ENCODE results near the gene CRIM1. TPM values are rescaled to one million over a fixed set of nuclear protein-coding genes. Genes with fewer than 3 reads are reported as not detected.

The CRIM1 gene
- total RNA-seq, 4 donors from 2014 or later = 71.7 to 132 (median 118) TPM

DNA sequence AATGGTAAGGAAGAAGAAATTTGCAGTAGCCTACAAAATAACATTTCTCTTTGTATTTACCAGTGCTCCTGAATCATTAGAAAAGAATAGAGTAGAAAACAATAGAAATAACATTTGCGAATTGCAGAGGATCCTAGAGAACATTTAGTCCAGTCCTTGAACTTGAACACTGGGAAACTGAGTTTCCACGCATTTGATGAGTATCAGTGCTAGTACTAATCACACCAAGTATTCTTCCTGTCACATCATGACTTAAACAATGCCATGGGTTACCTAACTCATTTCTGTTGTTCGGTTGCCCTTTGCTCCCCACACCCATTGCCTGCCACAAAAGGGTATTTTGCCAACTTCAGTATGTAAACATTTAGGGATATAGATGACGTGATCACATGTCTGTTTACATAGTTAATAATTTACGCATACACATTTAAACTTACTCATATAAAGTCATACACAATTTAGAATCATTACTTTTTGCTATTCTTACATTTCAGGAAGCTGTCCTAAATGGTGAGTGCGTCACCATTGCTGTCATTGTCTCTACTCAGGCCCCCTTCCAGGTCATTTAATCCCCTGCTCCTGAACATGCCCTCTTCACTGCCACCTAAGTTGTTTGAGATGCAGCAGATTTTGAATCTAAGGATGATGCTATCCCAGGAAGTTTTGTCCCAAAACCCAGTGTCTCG, 42.3 kb downstream of the CRIM1 start:
- TF ChIP-seq, protein P1, sequence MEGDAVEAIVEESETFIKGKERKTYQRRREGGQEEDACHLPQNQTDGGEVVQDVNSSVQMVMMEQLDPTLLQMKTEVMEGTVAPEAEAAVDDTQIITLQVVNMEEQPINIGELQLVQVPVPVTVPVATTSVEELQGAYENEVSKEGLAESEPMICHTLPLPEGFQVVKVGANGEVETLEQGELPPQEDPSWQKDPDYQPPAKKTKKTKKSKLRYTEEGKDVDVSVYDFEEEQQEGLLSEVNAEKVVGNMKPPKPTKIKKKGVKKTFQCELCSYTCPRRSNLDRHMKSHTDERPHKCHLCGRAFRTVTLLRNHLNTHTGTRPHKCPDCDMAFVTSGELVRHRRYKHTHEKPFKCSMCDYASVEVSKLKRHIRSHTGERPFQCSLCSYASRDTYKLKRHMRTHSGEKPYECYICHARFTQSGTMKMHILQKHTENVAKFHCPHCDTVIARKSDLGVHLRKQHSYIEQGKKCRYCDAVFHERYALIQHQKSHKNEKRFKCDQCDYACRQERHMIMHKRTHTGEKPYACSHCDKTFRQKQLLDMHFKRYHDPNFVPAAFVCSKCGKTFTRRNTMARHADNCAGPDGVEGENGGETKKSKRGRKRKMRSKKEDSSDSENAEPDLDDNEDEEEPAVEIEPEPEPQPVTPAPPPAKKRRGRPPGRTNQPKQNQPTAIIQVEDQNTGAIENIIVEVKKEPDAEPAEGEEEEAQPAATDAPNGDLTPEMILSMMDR (IDR thresholded peaks at IDR 0.05) = no peak
- no peak for TF ChIP-seq POLR2A (IDR thresholded peaks at IDR 0.05)
- DNase-seq (ENCODE audit: low spot score in 2 of 2) = no peak
- WGBS, 2 donors = 78 to 89% methylated on average over 7 of the region's 7 CpGs
- H3K4me3 ChIP-seq (ENCODE audit: low read depth, poor library complexity, severe bottlenecking) = no peak overlapping the region
- intact Hi-C loops (cut with DNase I; ENCODE audit: low total_unique reads) = no loop called here

DNA sequence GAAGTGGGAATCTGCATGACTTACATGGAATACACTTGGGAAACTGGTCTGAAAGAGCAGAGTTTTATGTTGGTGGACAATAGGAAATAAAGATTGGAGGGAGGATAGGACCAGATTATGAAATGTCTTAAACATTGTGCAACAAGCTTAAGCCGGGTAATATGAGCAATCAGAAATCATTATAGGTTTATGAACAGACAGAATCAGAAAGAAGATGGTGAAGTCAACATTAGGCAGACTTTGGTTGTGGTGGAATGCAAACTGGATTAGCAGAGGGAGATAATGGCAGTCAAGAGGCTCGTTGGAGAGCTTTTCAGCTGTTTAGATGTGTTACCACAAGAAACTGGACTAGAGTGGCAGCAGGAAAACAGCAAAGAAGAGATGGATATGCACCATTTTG, 43.5 kb downstream of the CRIM1 start:
- no peak for DNase-seq (ENCODE audit: low spot score in 2 of 2)
- TF ChIP-seq, protein P1 (IDR thresholded peaks at IDR 0.05) = no peak
- TF ChIP-seq POLR2A (IDR thresholded peaks at IDR 0.05) = no peak
- no peak overlapping the region for H3K4me3 ChIP-seq (ENCODE audit: low read depth, poor library complexity, severe bottlenecking)
- 89 to 93% methylated on average over 2 of the region's 2 CpGs for WGBS, 2 donors
- intact Hi-C loops (cut with DNase I; ENCODE audit: low total_unique reads) = no loop called here

DNA sequence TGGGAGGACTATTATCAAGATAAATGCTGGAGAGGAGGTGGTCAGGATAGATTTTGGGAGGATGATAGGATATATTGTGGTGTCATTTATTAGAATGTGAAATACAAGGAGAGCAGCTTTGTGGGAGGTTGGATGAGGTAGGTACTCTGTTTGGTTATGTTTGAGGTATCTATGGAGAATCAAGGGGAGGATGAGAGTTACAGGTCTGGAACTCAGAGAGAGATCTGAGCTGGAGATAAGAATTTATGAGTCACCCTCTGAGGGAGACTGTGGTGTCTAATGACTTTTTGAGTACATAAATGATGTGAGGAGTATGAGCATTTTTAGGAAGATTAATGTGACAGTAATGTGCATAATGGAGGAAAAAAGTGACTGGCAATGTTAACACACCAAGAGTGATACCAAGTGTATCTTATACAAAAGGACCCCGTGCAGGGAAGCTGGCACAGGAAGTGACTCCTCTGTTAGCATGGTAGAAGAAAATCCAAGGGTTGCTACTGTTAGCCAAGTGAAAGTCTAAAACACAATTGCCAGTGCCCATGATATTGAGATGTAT, 48.2 kb downstream of the CRIM1 start:
- DNase-seq (ENCODE audit: low spot score in 2 of 2) = no peak
- intact Hi-C loops (cut with DNase I; ENCODE audit: low total_unique reads) = no loop called here
- H3K4me3 ChIP-seq (ENCODE audit: low read depth, poor library complexity, severe bottlenecking) = no peak overlapping the region
- TF ChIP-seq, protein P1 (IDR thresholded peaks at IDR 0.05) = no peak
- TF ChIP-seq POLR2A (IDR thresholded peaks at IDR 0.05) = no peak
- WGBS, 2 donors = 27 to 37% methylated on average over 1 of the region's 1 CpG

DNA sequence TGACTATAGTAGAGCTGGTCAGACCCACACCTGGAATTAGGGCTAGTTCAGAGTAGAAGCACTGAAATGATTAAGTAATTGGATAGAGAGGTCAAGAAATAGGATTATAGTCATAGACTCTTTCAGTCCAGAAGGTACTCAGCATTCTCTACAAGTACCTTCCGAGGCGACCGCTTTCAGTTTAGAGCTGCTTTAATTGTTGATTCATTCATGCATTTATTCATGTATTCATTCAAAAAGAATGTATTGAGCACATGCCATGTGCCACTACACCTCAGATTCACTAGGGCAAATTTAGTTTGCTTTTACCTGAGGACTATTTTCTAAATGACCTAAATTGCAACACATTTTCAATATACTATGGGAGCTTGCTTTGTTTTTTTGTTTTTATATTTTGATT, 48.7 kb downstream of the CRIM1 start:
- WGBS, 2 donors = 67 to 71% methylated on average over 3 of the region's 3 CpGs
- DNase-seq (ENCODE audit: low spot score in 2 of 2) = no peak
- TF ChIP-seq POLR2A (IDR thresholded peaks at IDR 0.05) = no peak
- TF ChIP-seq, protein P1 (IDR thresholded peaks at IDR 0.05) = no peak
- intact Hi-C loops (cut with DNase I; ENCODE audit: low total_unique reads) = no loop called here
- no peak overlapping the region for H3K4me3 ChIP-seq (ENCODE audit: low read depth, poor library complexity, severe bottlenecking)

DNA sequence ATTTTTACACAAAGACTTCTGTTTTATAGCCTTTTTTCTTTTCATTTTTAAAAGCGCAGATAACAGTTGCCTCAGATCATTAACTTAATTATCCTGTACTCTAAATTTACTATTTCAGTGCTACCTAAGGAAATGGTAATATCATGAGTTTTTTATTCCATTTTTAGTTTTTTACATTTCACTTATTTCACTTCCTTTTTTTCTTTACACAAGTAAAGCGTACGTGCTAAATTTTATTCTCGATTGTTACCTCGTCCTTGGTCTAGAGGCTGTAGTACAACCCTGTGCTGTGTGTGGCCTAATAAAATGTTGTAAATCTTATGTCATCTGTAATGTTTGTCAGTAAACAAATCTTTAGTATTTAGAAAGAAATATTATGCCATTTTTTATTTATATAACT, 49.2 kb downstream of the CRIM1 start:
- WGBS, 2 donors = 79 to 80% methylated on average over 5 of the region's 5 CpGs
- TF ChIP-seq, protein P1 (IDR thresholded peaks at IDR 0.05) = no peak
- DNase-seq (ENCODE audit: low spot score in 2 of 2) = no peak
- no peak overlapping the region for H3K4me3 ChIP-seq (ENCODE audit: low read depth, poor library complexity, severe bottlenecking)
- intact Hi-C loops (cut with DNase I; ENCODE audit: low total_unique reads) = no loop called here

DNA sequence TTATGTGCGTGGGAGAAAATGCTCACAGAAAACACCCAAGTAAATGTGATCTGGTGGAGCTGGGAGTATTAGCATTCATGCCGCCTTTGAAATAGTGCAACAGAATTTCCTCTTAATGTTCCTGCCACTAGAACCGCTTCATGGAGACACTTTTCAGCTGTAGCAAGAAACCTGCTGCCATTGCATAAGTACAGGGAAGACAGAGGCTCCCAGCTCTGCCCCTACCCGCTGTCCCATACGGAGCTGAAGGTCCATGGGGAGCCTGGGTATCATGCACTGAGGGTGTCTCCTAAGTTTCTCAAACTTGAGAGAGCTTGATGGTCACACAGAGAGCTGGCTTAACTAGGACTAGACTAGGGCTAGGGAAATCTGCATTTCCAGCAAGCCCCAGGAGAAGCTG, 49.6 kb downstream of the CRIM1 start:
- no peak for DNase-seq (ENCODE audit: low spot score in 2 of 2)
- intact Hi-C loops (cut with DNase I; ENCODE audit: low total_unique reads) = no loop called here
- TF ChIP-seq POLR2A (IDR thresholded peaks at IDR 0.05) = no peak
- TF ChIP-seq, protein P1 (IDR thresholded peaks at IDR 0.05) = no peak
- no peak overlapping the region for H3K4me3 ChIP-seq (ENCODE audit: low read depth, poor library complexity, severe bottlenecking)
- WGBS, 2 donors = 69 to 90% methylated on average over 5 of the region's 5 CpGs

All from lower leg skin (tissue), 4 donors.